CD4-positive, alpha-beta T cell treated with Interleukin-6 for 4 hours (primary cell): ENCODE data around the gene INHBC.
"Not testable (repeated sequence)": the region's sequence is repeated elsewhere in the genome, so short reads cannot be mapped to it uniquely, and the experiment has no call there.

ENCODE experiments used
- DNase-seq: peaks from one replicate; pipeline ENCODE4 v3.0.0-alpha.2; 2020; ENCODE audit warnings: mixed read lengths

INHBC gene

DNA sequence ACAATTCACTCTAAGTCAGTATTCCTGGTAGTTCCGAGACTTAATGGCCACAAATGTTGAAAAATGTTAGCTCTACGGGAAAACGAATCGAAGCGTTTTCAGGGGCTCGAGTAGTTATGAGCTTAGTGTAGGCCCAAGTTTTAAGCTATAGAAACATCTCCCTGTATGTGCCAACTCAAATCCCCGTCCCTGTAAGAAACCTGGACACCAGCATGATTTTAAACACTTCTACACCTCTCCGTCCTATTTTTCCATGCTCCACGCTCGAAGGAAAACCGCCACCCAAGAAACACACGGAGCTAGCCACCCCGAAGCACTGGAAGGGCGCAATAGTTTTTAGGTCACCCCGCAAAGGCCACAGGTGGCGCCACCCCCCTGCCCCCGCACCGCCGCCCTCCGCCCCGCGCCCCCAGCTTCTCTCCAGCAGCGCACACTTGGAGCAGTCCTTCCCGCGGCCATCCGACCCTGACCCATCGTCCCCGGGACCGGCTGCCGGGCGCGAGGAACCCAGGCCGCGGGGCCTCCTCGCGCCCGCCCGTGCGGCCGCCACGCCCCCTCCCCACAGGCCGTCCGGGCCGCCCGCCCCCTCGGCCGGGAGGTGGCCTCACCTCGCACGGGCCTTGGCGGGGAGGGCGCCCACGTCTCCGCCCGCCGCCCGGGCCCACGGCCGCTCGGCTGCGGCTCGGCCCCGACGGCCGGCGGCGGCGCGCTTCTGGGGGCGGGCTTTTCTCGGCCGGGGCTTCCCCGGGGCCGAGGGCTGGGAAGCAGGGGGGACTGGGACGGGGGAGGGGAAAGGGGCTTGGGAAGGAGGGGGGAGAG lies 4.3 kb upstream of the INHBC start:
- DNase-seq: peak; percentile 62

DNA sequence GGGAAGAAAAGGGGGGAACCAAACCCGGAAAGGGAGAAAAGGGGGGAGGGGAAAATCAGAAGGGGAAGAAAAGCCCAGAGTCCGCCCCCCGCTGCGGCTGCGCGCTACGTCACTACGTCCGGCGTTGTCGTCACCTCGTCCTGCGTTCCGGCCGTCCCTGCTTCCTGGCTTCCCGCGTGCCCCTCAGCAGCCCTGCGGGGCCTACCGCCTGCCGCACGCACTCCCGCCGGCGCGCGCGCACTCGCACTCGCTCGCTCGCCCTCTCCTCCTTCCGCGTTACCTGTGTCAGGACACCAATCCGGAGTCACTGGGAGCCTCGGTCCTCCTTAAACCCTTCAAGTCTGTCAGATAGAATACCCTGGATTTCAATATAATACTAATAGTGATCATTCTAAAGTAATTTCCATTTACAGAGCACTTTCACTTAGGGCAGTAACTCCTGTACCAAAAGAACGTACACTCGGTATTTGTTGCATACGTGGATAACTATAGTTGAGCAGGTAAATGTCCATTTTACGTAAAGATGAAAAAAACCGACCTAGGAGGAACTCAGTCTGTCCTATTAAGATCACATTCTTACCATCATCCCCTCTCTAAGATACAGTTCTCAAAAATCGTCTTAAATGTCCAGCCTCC lies 3.5 kb upstream of the INHBC start, which contains the start of gene R3HDM2:
Gene R3HDM2 (minus strand): TSS at position 113 of the 636 bp plus-strand sequence. CDS start 120,615 bp downstream, outside the sequence.
- DNase-seq: peak; percentile 97

- DNase-seq: no peak
Measured at GRCh38 chr12:57431654-57432188, 2.9 kb upstream of the INHBC start.

GRCh38 chr12:57433370-57433769 lies 1.2 kb upstream of the INHBC start:
- no peak for DNase-seq

DNA sequence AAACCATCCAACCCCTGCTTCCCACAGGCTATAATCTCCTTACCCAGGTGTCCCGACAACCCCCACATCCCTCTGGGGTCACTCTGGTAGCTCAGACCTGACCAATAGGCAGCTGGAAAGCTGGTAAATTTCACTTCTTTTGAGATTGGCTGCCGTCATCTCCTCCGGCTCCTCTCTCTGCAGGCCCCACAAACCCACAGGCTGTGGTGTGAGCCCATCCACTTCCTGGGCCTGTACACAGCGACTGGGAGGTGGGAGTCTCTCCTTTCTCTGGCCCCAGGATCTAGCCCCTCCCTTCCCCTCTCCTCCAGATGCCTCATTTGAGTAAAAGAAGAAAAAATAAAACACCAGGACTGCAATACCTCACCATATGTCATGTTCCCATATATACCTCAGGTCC lies 709 bp downstream of the INHBC start:
- no peak for DNase-seq

- no peak for DNase-seq
Measured at GRCh38 chr12:57438400-57438799, 3.8 kb downstream of the INHBC start.

- no peak for DNase-seq
Measured at GRCh38 chr12:57439762-57440266, 5.2 kb downstream of the INHBC start.

- not testable (repeated sequence) for DNase-seq
Measured at GRCh38 chr12:57441393-57441792, 6.8 kb downstream of the INHBC start.

- no peak for DNase-seq
Measured at GRCh38 chr12:57441846-57442427, 7.4 kb downstream of the INHBC start.

DNA sequence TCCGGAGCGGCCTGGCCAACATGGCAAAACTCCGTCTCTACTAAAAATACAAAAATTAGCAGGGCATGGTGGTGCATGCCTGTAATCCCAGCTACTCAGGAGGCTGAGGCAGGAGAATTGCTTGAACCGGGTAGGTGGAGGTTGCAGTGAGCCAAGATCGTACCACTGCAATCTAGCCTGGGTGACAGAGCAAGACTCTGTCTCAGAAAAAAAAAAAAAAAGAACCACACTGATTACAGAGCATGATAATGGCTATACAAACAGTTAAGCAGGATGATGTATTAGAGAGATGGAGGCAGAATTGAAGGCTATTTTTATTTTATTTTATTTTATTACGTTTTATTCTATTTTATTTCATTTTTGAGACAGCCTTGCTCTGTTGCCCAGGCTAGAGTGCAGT lies 9.8 kb downstream of the INHBC start:
- not testable (repeated sequence) for DNase-seq

DNA sequence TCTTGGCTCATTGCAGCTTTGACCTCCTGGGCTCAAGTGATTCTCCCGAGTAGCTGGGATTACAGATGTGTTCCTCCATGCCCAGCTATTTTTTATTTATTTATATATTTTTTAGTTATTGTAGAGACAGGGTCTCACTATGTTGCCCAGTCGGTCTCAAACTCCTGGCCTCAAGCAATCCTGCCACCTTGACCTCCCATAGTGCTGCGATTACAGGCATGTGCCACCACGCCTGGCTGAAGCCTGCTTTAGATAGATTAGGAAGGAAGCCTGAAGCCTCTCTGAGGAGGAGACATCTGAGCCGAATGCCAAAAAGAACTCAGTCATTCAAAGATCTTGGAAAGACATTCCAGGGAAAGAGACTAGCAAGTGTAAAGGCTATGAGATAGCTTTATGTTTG lies 10.2 kb downstream of the INHBC start:
- no peak for DNase-seq

GRCh38 chr12:57446292-57446960 lies 11.8 kb downstream of the INHBC start:
- DNase-seq: no peak

GRCh38 chr12:57448669-57449068 lies 14.1 kb downstream of the INHBC start:
- DNase-seq: no peak

GRCh38 chr12:57449375-57449774 lies 14.8 kb downstream of the INHBC start:
- no peak for DNase-seq

- no peak for DNase-seq
Measured at GRCh38 chr12:57450057-57450456, 15.5 kb downstream of the INHBC start.

- DNase-seq: no peak
Measured at GRCh38 chr12:57451233-57451778, 16.7 kb downstream of the INHBC start.

DNA sequence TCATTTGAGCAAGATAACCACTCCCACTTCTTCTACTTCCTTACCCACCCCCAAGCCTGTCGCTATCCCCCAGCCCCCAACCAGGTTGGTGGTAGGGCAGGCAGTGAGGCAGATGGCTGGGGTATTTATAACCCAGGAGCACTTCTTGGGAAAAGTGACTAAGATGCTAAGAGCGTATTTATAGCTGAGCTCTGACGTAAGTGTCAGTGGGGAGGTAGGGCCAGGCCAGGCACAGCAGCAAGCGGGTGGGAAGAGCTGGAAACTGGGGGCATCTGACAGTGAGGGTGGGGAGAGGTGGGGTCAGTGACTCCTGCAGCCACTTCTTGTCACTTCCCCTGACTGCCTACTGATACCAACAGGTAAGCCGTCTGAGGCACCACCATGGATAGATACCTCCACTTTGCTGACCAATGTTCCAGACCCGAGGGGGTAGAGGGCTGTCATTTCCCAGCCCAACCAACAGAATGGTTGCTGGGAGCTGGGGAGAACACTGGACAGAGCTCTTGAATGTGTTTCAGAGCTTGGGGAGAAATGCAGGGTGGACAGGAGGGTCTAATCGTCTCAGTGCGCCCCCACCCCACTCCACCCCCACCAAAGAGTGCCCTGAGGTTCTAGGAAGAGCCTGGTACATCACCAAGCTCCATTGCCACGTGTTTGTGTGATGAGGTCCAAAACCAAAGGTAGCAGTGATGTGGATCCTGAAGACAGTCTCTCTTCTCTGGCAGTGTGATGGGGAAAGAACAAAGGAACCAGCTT lies 17.8 kb downstream of the INHBC start:
- DNase-seq: no peak

- DNase-seq: peak; percentile 49
Measured at GRCh38 chr12:57452937-57453509, 18.4 kb downstream of the INHBC start.

GRCh38 chr12:57454213-57454565 lies 19.6 kb downstream of the INHBC start:
- DNase-seq: no peak

DNA sequence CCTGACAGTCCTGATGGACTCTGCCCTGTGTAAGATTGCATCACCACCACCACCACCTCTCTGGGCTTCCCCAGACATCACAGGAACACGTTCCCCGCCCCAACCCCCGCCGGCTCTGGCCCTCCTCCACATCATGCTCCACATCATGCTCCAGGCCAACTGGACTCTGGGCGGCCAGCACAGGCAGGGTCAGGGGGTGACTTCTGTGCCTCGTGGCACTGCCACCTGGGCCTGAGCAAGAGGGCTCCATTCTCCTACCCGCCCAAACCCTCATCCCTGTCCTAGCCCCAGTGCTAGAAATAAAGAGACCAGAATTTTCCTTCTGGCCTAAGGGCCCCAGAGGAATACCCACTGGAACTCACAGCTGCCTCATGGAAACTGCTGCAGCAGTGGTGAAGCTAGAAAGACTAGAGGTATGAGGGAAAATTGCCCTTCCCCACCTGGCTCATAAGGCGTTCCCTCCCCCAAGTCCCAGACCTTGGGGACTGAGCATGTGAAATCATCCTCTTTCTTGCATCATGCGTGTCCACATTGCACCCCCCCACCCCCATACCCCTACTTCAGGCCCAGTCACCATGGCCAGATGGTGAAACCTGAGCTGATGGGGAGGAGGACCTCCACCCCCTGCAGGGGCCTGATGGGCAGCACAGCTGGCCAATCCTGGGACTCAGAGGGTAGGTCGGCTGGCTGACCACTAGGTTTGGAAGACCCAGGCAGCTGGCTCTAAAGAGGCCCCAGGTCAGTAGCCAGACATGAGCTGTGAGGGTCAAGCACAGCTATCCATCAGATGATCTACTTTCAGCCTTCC lies 20.2 kb downstream of the INHBC start, which contains the start of gene INHBE:
Gene INHBE (plus strand): TSS at position 742 of the 808 bp plus-strand sequence. CDS start 230 bp downstream, outside the sequence.
- no peak for DNase-seq
